Measurements from ENCODE around the gene DYNC1I1.

The DYNC1I1 gene

GRCh38 chr7:95794917-95795515 lies 22.7 kb downstream of the DYNC1I1 start:
- DNase-seq: no peak

- no peak for DNase-seq
These were observed 24.3 kb downstream of the DYNC1I1 start for GRCh38 chr7:95796617-95797016.

- DNase-seq: no peak
These were observed 26.1 kb downstream of the DYNC1I1 start for GRCh38 chr7:95798401-95798930.

- no peak for DNase-seq
These were observed 28.4 kb downstream of the DYNC1I1 start for GRCh38 chr7:95800787-95801186.

GRCh38 chr7:95802270-95802669 lies 29.9 kb downstream of the DYNC1I1 start:
- no peak for DNase-seq

GRCh38 chr7:95804052-95804451 lies 31.7 kb downstream of the DYNC1I1 start:
- DNase-seq: no peak

GRCh38 chr7:95805909-95806308 lies 33.6 kb downstream of the DYNC1I1 start:
- no peak for DNase-seq

- DNase-seq: no peak
These were observed 36.0 kb downstream of the DYNC1I1 start for GRCh38 chr7:95808396-95808795.

- no peak for DNase-seq
These were observed 39.6 kb downstream of the DYNC1I1 start for GRCh38 chr7:95811846-95812445.

- DNase-seq: no peak
These were observed 42.4 kb downstream of the DYNC1I1 start for GRCh38 chr7:95814721-95815120.

- DNase-seq: no peak
These were observed 45.7 kb downstream of the DYNC1I1 start for GRCh38 chr7:95817866-95818640.

GRCh38 chr7:95820778-95821177 lies 48.4 kb downstream of the DYNC1I1 start:
- no peak for DNase-seq

GRCh38 chr7:95822717-95823116 lies 50.4 kb downstream of the DYNC1I1 start:
- no peak for DNase-seq

GRCh38 chr7:95824616-95825015 lies 52.3 kb downstream of the DYNC1I1 start:
- no peak for DNase-seq

GRCh38 chr7:95828824-95829790 lies 56.8 kb downstream of the DYNC1I1 start:
- no peak for DNase-seq

- DNase-seq: no peak
These were observed 68.9 kb downstream of the DYNC1I1 start for GRCh38 chr7:95840953-95841950.

- no peak for DNase-seq
These were observed 70.9 kb downstream of the DYNC1I1 start for GRCh38 chr7:95843286-95843685.

- no peak for DNase-seq
These were observed 72.7 kb downstream of the DYNC1I1 start for GRCh38 chr7:95845007-95845406.

GRCh38 chr7:95847061-95847460 lies 74.7 kb downstream of the DYNC1I1 start:
- DNase-seq: no peak

GRCh38 chr7:95859429-95859828 lies 87.1 kb downstream of the DYNC1I1 start:
- DNase-seq: no peak

GRCh38 chr7:95861041-95861440 lies 88.7 kb downstream of the DYNC1I1 start:
- no peak for DNase-seq

Measured in CD4-positive, alpha-beta T cell treated with Interferon alpha-2 for 1 hour (primary cell).